ENCODE measurements around the gene CAD.

Gene CAD

GRCh38 chr2:27255660-27256059 is 38.5 kb downstream of the CAD start:
- H3K79me2 ChIP-seq (ENCODE audit: control insufficient read depth, insufficient read depth, low read length), result no peaks in the 10 kb centered on the region
- H2BK5ac ChIP-seq (ENCODE audit: low read length), result no peak overlapping the region
- no peak overlapping the region for H3K9ac ChIP-seq (ENCODE audit: low read length)
- no peak overlapping the region for H2BK120ac ChIP-seq (ENCODE audit: low read depth, low read length)
- no peaks in the 10 kb centered on the region for H3K4me1 ChIP-seq (ENCODE audit: control insufficient read depth, low read depth, low read length)
- no CpG with 5 or more reads among the region's 1 CpG for WGBS (ENCODE audit: extremely low coverage, insufficient coverage, low lambda C conversion rate)
- no peak overlapping the region for H3K4ac ChIP-seq (ENCODE audit: low read depth, low read length)
- no peak overlapping the region for H3K4me3 ChIP-seq (ENCODE audit: low read length)
- no peak overlapping the region for H2AK5ac ChIP-seq (ENCODE audit: low read length)
- H4K8ac ChIP-seq (ENCODE audit: low read depth, low read length), result no peak overlapping the region
- no peak overlapping the region for H3K27ac ChIP-seq (ENCODE audit: low read depth, low read length)
- no peak overlapping the region for H3K18ac ChIP-seq (ENCODE audit: low read length)
- no peak for DNase-seq
- H3K36me3 ChIP-seq (ENCODE audit: control insufficient read depth, insufficient read depth, low read length), result no peaks in the 10 kb centered on the region
- no peaks in the 10 kb centered on the region for H3K79me1 ChIP-seq (ENCODE audit: low read length)
- no peak overlapping the region for H3K23ac ChIP-seq (ENCODE audit: low read length)
- peaks cover 2% of the 10 kb centered on the region for H3K27me3 ChIP-seq (ENCODE audit: insufficient read depth, low read length, poor library complexity)
- no peak overlapping the region for H2BK15ac ChIP-seq (replicated peaks; ENCODE audit: low read depth)
- no peak overlapping the region for H4K5ac ChIP-seq (ENCODE audit: low read length)
- H3K56ac ChIP-seq (ENCODE audit: low read length), result no peak overlapping the region
- H3K4me2 ChIP-seq (ENCODE audit: low read length), result no peak overlapping the region

- no peak overlapping the region for H3K18ac ChIP-seq (ENCODE audit: low read length)
- H2BK5ac ChIP-seq (ENCODE audit: low read length), result no peak overlapping the region
- no peak overlapping the region for H3K56ac ChIP-seq (ENCODE audit: low read length)
- no peak overlapping the region for H2AK5ac ChIP-seq (ENCODE audit: low read length)
- no peaks in the 10 kb centered on the region for H3K36me3 ChIP-seq (ENCODE audit: control insufficient read depth, insufficient read depth, low read length)
- no peak overlapping the region for H4K5ac ChIP-seq (ENCODE audit: low read length)
- H3K4me1 ChIP-seq (ENCODE audit: control insufficient read depth, low read depth, low read length), result no peaks in the 10 kb centered on the region
- no peak overlapping the region for H3K4ac ChIP-seq (ENCODE audit: low read depth, low read length)
- H3K9ac ChIP-seq (ENCODE audit: low read length), result no peak overlapping the region
- no peak overlapping the region for H3K4me3 ChIP-seq (ENCODE audit: low read length)
- no peak overlapping the region for H3K4me2 ChIP-seq (ENCODE audit: low read length)
- peaks cover 15% of the 10 kb centered on the region for H3K27me3 ChIP-seq (ENCODE audit: insufficient read depth, low read length, poor library complexity)
- no peak overlapping the region for H4K8ac ChIP-seq (ENCODE audit: low read depth, low read length)
- no peak overlapping the region for H3K27ac ChIP-seq (ENCODE audit: low read depth, low read length)
- no peak for DNase-seq
- no peaks in the 10 kb centered on the region for H3K79me1 ChIP-seq (ENCODE audit: low read length)
- H3K23ac ChIP-seq (ENCODE audit: low read length), result no peak overlapping the region
- no peak overlapping the region for H2BK120ac ChIP-seq (ENCODE audit: low read depth, low read length)
- no peaks in the 10 kb centered on the region for H3K79me2 ChIP-seq (ENCODE audit: control insufficient read depth, insufficient read depth, low read length)
- no CpG with 5 or more reads among the region's 7 CpGs for WGBS (ENCODE audit: extremely low coverage, insufficient coverage, low lambda C conversion rate)
- H2BK15ac ChIP-seq (replicated peaks; ENCODE audit: low read depth), result no peak overlapping the region
Measured at GRCh38 chr2:27256855-27257454, 39.8 kb downstream of the CAD start.

- H4K5ac ChIP-seq (ENCODE audit: low read length), result no peak overlapping the region
- peaks cover 24% of the 10 kb centered on the region for H3K27me3 ChIP-seq (ENCODE audit: insufficient read depth, low read length, poor library complexity)
- no CpG with 5 or more reads among the region's 8 CpGs for WGBS (ENCODE audit: extremely low coverage, insufficient coverage, low lambda C conversion rate)
- no peak overlapping the region for H2BK15ac ChIP-seq (replicated peaks; ENCODE audit: low read depth)
- no peak overlapping the region for H4K8ac ChIP-seq (ENCODE audit: low read depth, low read length)
- no peak overlapping the region for H3K27ac ChIP-seq (ENCODE audit: low read depth, low read length)
- H3K4me3 ChIP-seq (ENCODE audit: low read length), result no peak overlapping the region
- no peaks in the 10 kb centered on the region for H3K79me1 ChIP-seq (ENCODE audit: low read length)
- no peaks in the 10 kb centered on the region for H3K4me1 ChIP-seq (ENCODE audit: control insufficient read depth, low read depth, low read length)
- no peak for DNase-seq
- no peak overlapping the region for H3K56ac ChIP-seq (ENCODE audit: low read length)
- no peak overlapping the region for H3K18ac ChIP-seq (ENCODE audit: low read length)
- no peak overlapping the region for H3K4ac ChIP-seq (ENCODE audit: low read depth, low read length)
- no peak overlapping the region for H3K23ac ChIP-seq (ENCODE audit: low read length)
- H2BK5ac ChIP-seq (ENCODE audit: low read length), result no peak overlapping the region
- no peak overlapping the region for H3K9ac ChIP-seq (ENCODE audit: low read length)
- no peaks in the 10 kb centered on the region for H3K79me2 ChIP-seq (ENCODE audit: control insufficient read depth, insufficient read depth, low read length)
- H2BK120ac ChIP-seq (ENCODE audit: low read depth, low read length), result no peak overlapping the region
- H3K36me3 ChIP-seq (ENCODE audit: control insufficient read depth, insufficient read depth, low read length), result no peaks in the 10 kb centered on the region
- no peak overlapping the region for H2AK5ac ChIP-seq (ENCODE audit: low read length)
- no peak overlapping the region for H3K4me2 ChIP-seq (ENCODE audit: low read length)
Measured at GRCh38 chr2:27258051-27258450, 40.9 kb downstream of the CAD start.

- Histone ChIP-seq H2BK15ac (replicated peaks; ENCODE audit: low read depth) (no peak overlapping the region), H2BK5ac (ENCODE audit: low read length) (no peak overlapping the region), H2AK5ac (ENCODE audit: low read length) (no peak overlapping the region), H3K27me3 (ENCODE audit: insufficient read depth, low read length, poor library complexity) (peaks cover 48% of the 10 kb centered on the region), H3K27ac (ENCODE audit: low read depth, low read length) (no peak overlapping the region), H3K4me3 (ENCODE audit: low read length) (no peak overlapping the region), H3K18ac (ENCODE audit: low read length) (no peak overlapping the region), H3K4ac (ENCODE audit: low read depth, low read length) (no peak overlapping the region), H3K4me2 (ENCODE audit: low read length) (no peak overlapping the region), H3K36me3 (ENCODE audit: control insufficient read depth, insufficient read depth, low read length) (no peaks in the 10 kb centered on the region), H2BK120ac (ENCODE audit: low read depth, low read length) (no peak overlapping the region), H4K8ac (ENCODE audit: low read depth, low read length) (no peak overlapping the region), H3K23ac (ENCODE audit: low read length) (peak overlapping the region; percentile 9), H3K56ac (ENCODE audit: low read length) (no peak overlapping the region), H3K79me2 (ENCODE audit: control insufficient read depth, insufficient read depth, low read length) (no peaks in the 10 kb centered on the region), H3K4me1 (ENCODE audit: control insufficient read depth, low read depth, low read length) (no peaks in the 10 kb centered on the region), H4K5ac (ENCODE audit: low read length) (no peak overlapping the region), H3K79me1 (ENCODE audit: low read length) (no peaks in the 10 kb centered on the region), H3K9ac (ENCODE audit: low read length) (no peak overlapping the region)
- no CpG with 5 or more reads among the region's 11 CpGs for WGBS (ENCODE audit: extremely low coverage, insufficient coverage, low lambda C conversion rate)
- no peak for DNase-seq
Measured at GRCh38 chr2:27261241-27261925, 44.2 kb downstream of the CAD start.

- Histone ChIP-seq H4K8ac (ENCODE audit: low read depth, low read length) (no peak overlapping the region), H3K27ac (ENCODE audit: low read depth, low read length) (no peak overlapping the region), H3K56ac (ENCODE audit: low read length) (no peak overlapping the region), H3K9ac (ENCODE audit: low read length) (no peak overlapping the region), H3K79me2 (ENCODE audit: control insufficient read depth, insufficient read depth, low read length) (no peaks in the 10 kb centered on the region), H3K4me3 (ENCODE audit: low read length) (no peak overlapping the region), H2BK15ac (replicated peaks; ENCODE audit: low read depth) (no peak overlapping the region), H3K27me3 (ENCODE audit: insufficient read depth, low read length, poor library complexity) (peaks cover 49% of the 10 kb centered on the region), H3K23ac (ENCODE audit: low read length) (no peak overlapping the region), H4K5ac (ENCODE audit: low read length) (no peak overlapping the region), H3K4ac (ENCODE audit: low read depth, low read length) (no peak overlapping the region), H3K4me1 (ENCODE audit: control insufficient read depth, low read depth, low read length) (no peaks in the 10 kb centered on the region), H3K36me3 (ENCODE audit: control insufficient read depth, insufficient read depth, low read length) (no peaks in the 10 kb centered on the region), H3K4me2 (ENCODE audit: low read length) (no peak overlapping the region), H3K18ac (ENCODE audit: low read length) (no peak overlapping the region), H3K79me1 (ENCODE audit: low read length) (no peaks in the 10 kb centered on the region), H2AK5ac (ENCODE audit: low read length) (no peak overlapping the region), H2BK5ac (ENCODE audit: low read length) (no peak overlapping the region), H2BK120ac (ENCODE audit: low read depth, low read length) (no peak overlapping the region)
- WGBS (ENCODE audit: extremely low coverage, insufficient coverage, low lambda C conversion rate), result no CpG with 5 or more reads among the region's 40 CpGs
- no peak for DNase-seq
Measured at GRCh38 chr2:27261926-27262298, 44.7 kb downstream of the CAD start.

All from mesendoderm (in vitro differentiated cells).